Lung (tissue), 12 donors: Measurements from ENCODE around the gene CAPZA2. TPM values are rescaled to one million over a fixed set of nuclear protein-coding genes. Genes with fewer than 3 reads are reported as not detected.
"Not testable (repeated sequence)": the region's sequence is repeated elsewhere in the genome, so short reads cannot be mapped to it uniquely, and the experiment has no call there.

Experiments
- ATAC-seq: fragments of 200-7000 bp; cut with Tn5 transposase; one replicate; pipeline ENCODE4 v1.9.1; 2020; ENCODE audit warnings: moderate number of reproducible peaks; ENCODE audit not compliant: insufficient read depth, low FRiP score
- DNase-seq, 3 donors: peaks; one replicate each; pipeline ENCODE4 v3.0.0-alpha.2; 2013 to 2017
- H3K27ac ChIP-seq, 2 donors: one replicate each; pipeline ENCODE4 v1.5.1; 2013; ENCODE audit warnings: mild to moderate bottlenecking in 2 of 2, moderate library complexity in 2 of 2, control low read depth in 1 of 2, inconsistent platforms in 1 of 2, low read depth in 1 of 2, low read length in 1 of 2
- H3K27me3 ChIP-seq, 3 donors: one replicate each; pipeline ENCODE4 v1.5.1; 2013; ENCODE audit warnings: low read length in 2 of 3; ENCODE audit not compliant: control insufficient read depth in 3 of 3, insufficient read depth in 3 of 3
- H3K36me3 ChIP-seq, 4 donors: one replicate each; pipeline ENCODE4 v1.5.1; 2013; ENCODE audit warnings: low read length in 4 of 4, mild to moderate bottlenecking in 1 of 4, moderate library complexity in 1 of 4; ENCODE audit not compliant: control insufficient read depth in 4 of 4, insufficient read depth in 4 of 4
- H3K4me1 ChIP-seq, 5 donors: one replicate each; pipeline ENCODE4 v1.5.1; 2013; ENCODE audit warnings: low read length in 5 of 5, mild to moderate bottlenecking in 2 of 5, moderate library complexity in 1 of 5; ENCODE audit not compliant: control insufficient read depth in 5 of 5, insufficient read depth in 5 of 5
- H3K4me3 ChIP-seq: one replicate; pipeline ENCODE4 v1.5.1; 2013; ENCODE audit warnings: mild to moderate bottlenecking, control low read depth, moderate library complexity
- H3K9ac ChIP-seq, 2 donors: one replicate each; pipeline ENCODE4 v1.5.1; 2013; ENCODE audit warnings: low read length in 2 of 2, control low read depth in 1 of 2; ENCODE audit not compliant: insufficient read depth in 1 of 2
- H3K9me3 ChIP-seq, 4 donors: one replicate each; pipeline ENCODE4 v1.5.1; 2013; ENCODE audit warnings: low read length in 3 of 4, mild to moderate bottlenecking in 1 of 4, moderate library complexity in 1 of 4; ENCODE audit not compliant: control insufficient read depth in 4 of 4, insufficient read depth in 3 of 4
- CTCF ChIP-seq: IDR thresholded peaks from 2 replicates; pipeline ENCODE4 v1.5.1; 2012; ENCODE audit warnings: mild to moderate bottlenecking; ENCODE audit errors: control extremely low read depth, extremely low read depth
- WGBS, 2 donors: extraction: QIAGEN DNeasy Blood & Tissue Kit; methylation state at CpG; one replicate each; pipeline ENCODE4 v1.1.7; 2013; 5-methylcytosine and 5-hydroxymethylcytosine counted together
- polyA plus RNA-seq, 2 donors: library from polyadenylated mRNA; stranded (reverse); fragments of 200-250 nt; gene quantifications; one replicate each; pipeline ENCODE4 v1.2.1, GENCODE V29; 2013
- total RNA-seq, 2 donors: library from RNA; depleted of rRNA in 1 of 2; stranded (reverse); fragments of >200 nt in 1 of 2; gene quantifications; one replicate each; pipeline ENCODE4 v1.2.1, GENCODE V29; 2014 to 2021
- donor health status: control.
- donor health status: control.
- donor health status: Bipolar disorder and iron deficiency.
- donor health status: healthy.
- donor health status: DM: yes; HTN: yes; CAD: no.

CAPZA2 gene
- total and polyA plus RNA-seq, 4 donors, result 38.4 to 201 (median 162) TPM

DNA sequence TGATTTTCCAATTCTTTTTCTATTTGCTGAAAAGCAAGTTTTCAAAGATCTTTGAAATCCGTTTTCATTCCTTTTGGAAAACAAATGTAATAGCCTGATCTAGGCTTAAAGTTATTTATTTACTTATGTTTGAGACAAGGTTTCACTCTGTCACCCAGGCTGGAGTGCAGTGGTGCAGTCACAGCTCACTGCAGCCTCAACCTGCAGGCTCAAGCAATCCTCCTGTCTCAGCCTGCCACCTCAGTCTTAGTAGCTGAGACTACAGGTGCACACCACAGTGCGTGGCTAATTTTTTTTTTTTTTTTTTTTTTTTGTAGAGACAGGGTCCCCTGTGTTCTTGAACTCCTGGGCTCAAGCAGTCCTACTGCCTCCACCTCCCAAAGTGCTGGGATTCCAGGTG, 95.5 kb downstream of the CAPZA2 start:
- peaks cover 0 to 21% (median 13%) of the 10 kb centered on the region in 5 donors for H3K4me1 ChIP-seq
- H3K4me3 ChIP-seq, result no peak overlapping the region
- TF ChIP-seq CTCF, result no peak
- ATAC-seq, result no peak
- DNase-seq, result no peak
- H3K9me3 ChIP-seq, result no peaks in the 10 kb centered on the region
- peaks cover 0 to 1% (median 0%) of the 10 kb centered on the region in 4 donors for H3K36me3 ChIP-seq
- WGBS, 2 donors, result 76 to 87% methylated on average over 2 of the region's 2 CpGs
- H3K9ac ChIP-seq, result no peak overlapping the region
- no peaks in the 10 kb centered on the region for H3K27me3 ChIP-seq
- no peak overlapping the region for H3K27ac ChIP-seq

DNA sequence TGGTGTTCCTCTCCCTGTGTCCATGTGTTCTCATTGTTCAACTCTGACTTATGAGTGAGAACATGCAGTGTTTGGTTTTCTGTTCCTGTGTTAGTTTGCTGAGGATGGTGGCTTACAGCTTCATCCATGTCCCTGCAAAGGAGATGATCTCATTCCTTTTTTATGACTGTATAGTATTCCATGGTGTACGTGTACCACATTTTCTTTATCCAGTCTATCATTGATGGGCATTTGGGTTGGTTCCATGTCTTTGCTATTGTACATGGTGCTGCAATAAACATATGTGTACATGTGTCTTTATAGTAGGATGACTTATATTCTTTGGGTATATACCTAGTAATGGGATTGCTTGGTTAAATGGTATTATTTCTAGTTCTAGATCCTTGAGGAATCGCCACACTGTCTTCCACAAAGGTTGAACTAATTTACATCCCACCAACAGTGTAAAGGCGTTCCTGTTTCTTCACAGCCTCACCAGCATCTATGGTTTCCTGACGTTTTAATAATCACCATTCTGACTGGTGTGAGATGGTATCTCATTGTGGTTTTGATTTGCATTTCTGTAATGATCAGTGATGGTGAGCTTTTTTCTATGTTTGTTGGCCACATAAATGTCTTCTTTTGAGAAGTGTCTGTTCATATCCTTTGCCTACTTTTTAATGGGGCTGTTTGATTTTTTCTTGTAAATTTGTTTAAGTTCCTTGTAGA, 99.7 kb downstream of the CAPZA2 start:
- H3K27ac ChIP-seq, H3K36me3 ChIP-seq, H3K9ac ChIP-seq, DNase-seq, ATAC-seq, H3K4me1 ChIP-seq, H3K9me3 ChIP-seq, H3K27me3 ChIP-seq, H3K4me3 ChIP-seq: not testable (repeated sequence)
- 69 to 85% methylated on average over 4 of the region's 4 CpGs for whole genome bisulfite sequencing, 2 donors

DNA sequence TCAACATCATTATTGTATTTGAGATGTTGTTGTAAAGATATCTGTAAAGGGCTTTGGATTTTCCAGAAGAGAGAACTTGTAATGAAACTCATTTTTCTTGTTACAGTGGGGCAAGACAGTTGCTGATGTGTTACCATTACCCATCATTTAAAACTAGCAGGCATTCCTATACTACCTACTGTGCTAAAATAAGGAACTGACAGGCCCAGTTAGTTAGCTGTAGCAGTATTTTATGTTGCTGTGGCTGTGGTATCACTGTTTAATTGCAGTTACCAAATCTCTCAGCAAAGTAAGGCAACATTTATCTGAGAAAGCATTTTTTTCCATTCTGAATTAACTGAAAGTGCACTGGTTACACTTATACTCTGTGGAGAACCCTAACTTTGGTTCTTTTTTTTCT, 100.8 kb downstream of the CAPZA2 start:
- H3K9me3 ChIP-seq, result no peaks in the 10 kb centered on the region
- DNase-seq, result no peak
- H3K4me1 ChIP-seq, result peaks cover 0 to 6% (median 0%) of the 10 kb centered on the region in 5 donors
- H3K27me3 ChIP-seq, result no peaks in the 10 kb centered on the region
- H3K27ac ChIP-seq, result no peak overlapping the region
- no peak overlapping the region for H3K4me3 ChIP-seq
- H3K36me3 ChIP-seq, result peaks cover 0 to 1% (median 0%) of the 10 kb centered on the region in 4 donors
- no peak for ATAC-seq
- H3K9ac ChIP-seq, result no peak overlapping the region
- no peak for TF ChIP-seq CTCF

DNA sequence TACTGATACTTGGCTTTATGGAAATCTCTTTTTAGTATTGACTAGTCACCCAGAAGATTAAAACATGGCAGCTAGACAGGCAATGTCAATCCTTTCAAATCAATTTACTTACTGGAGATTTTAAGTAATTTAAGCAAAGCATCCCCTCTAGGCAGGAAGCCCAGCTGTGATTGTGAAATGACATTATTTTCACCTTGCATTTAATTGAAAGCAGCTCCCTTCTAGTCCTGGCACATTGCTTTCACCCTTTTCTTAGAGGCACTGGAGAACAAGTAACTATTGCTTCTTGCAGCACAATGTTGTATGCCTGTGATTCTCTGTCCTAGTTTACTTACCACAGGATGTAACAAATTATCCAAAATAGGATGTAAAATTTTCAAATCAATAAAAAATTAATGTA, 104.2 kb downstream of the CAPZA2 start:
- no peak overlapping the region for H3K27ac ChIP-seq
- DNase-seq (no peak), ATAC-seq (no peak)
- peaks cover 0 to 2% (median 0%) of the 10 kb centered on the region in 4 donors for H3K36me3 ChIP-seq
- H3K9ac ChIP-seq, result no peak overlapping the region
- H3K4me1 ChIP-seq, result peaks cover 0 to 12% (median 0%) of the 10 kb centered on the region in 5 donors
- H3K9me3 ChIP-seq, result no peaks in the 10 kb centered on the region
- no peak overlapping the region for H3K4me3 ChIP-seq
- no peaks in the 10 kb centered on the region for H3K27me3 ChIP-seq
- TF ChIP-seq CTCF, result no peak
